DND-41 (cell line): ENCODE data around the gene SPATS2L.

ENCODE experiments used
- CTCF ChIP-seq: IDR thresholded peaks from 2 replicates; pipeline ENCODE4 v1.5.1; 2012; ENCODE audit warnings: borderline replicate concordance, low read length, moderate library complexity, mild to moderate bottlenecking; ENCODE audit not compliant: poor library complexity, severe bottlenecking; ENCODE audit errors: extremely low read depth
- EZH2 ChIP-seq: IDR thresholded peaks from 3 replicates; pipeline ENCODE4 v1.6.1; 2012; ENCODE audit warnings: borderline replicate concordance, low read depth, mild to moderate bottlenecking, moderate library complexity, low read length, inconsistent platforms; ENCODE audit not compliant: severe bottlenecking

DNA sequence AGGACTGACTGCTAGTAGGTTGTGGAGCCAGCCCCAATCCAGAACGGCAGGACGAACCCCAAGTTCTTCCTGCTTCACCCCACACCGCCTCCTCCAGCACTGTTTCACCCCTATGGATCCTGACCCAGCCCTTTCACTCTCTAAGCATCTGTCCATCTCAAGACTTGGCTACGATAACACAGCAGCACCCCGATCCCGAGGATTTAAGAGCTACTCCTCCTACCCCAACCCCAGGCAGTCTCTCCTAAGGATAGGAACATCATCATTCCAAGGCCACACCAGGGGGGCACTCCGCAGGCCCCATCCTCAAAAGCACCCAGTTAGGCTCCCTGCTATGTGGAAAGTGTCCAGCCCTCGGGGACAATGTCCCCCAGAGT, 202.7 kb downstream of the SPATS2L start:
- TF ChIP-seq CTCF (no peak), EZH2 (no peak)
